A673 (cell line): ENCODE results near the gene RPTOR. TPM values are rescaled to one million over a fixed set of nuclear protein-coding genes. Genes with fewer than 3 reads are reported as not detected.

ENCODE experiments used
- BruUV-seq: library from RNA; stranded (reverse); fragments of 400-500 nt; replicated peaks from 2 replicates; lab custom pipeline; 2021; lab: Mats Ljungman, UMichigan
- CTCF ChIA-PET: fragments of 300-600 bp; sonication (Branson Sonifier 250); formaldehyde crosslinking; loops from one replicate; lab custom pipeline; 2022; ENCODE audit warnings: antibody characterized with exemption; lab: Charles Lee
- POLR2A ChIA-PET: fragments of 300-600 bp; sonication (Branson Sonifier 250); formaldehyde crosslinking; loops from one replicate; lab custom pipeline; 2022; ENCODE audit warnings: antibody characterized with exemption; ENCODE audit not compliant: low non-redundant PET; lab: Charles Lee
- DNase-seq: peaks from one replicate; pipeline ENCODE4 v3.0.0-alpha.2; 2015; ENCODE audit warnings: low spot score
- H3K27ac ChIP-seq: fragments of 200-600 bp; sonication (generic); 2 replicates; pipeline ENCODE4 v1.5.1; 2016; ENCODE audit warnings: mixed run types, low read depth, mild to moderate bottlenecking, mixed read lengths, antibody characterized with exemption, low read length; ENCODE audit not compliant: poor library complexity, severe bottlenecking
- H3K27me3 ChIP-seq: fragments of 200-600 bp; sonication (generic); replicated peaks from 2 replicates; pipeline ENCODE4 v1.6.1; 2017; ENCODE audit warnings: mixed run types, low read depth, mild to moderate bottlenecking, mixed read lengths, antibody characterized with exemption, low read length; ENCODE audit not compliant: insufficient read depth, poor library complexity
- H3K36me3 ChIP-seq: fragments of 200-600 bp; sonication (generic); 2 replicates; pipeline ENCODE4 v1.6.1; 2016; ENCODE audit warnings: mixed run types, mild to moderate bottlenecking, mixed read lengths, antibody characterized with exemption, low read length; ENCODE audit not compliant: insufficient read depth, poor library complexity, severe bottlenecking
- H3K4me1 ChIP-seq: fragments of 200-600 bp; sonication (generic); 2 replicates; pipeline ENCODE4 v1.6.1; 2017; ENCODE audit warnings: mixed run types, mild to moderate bottlenecking, mixed read lengths, antibody characterized with exemption, low read length; ENCODE audit not compliant: insufficient read depth, poor library complexity, severe bottlenecking
- H3K4me3 ChIP-seq: fragments of 200-600 bp; sonication (generic); 2 replicates; pipeline ENCODE4 v1.5.1; 2016; ENCODE audit warnings: low read depth, mixed run types, mild to moderate bottlenecking, mixed read lengths, low read length; ENCODE audit not compliant: poor library complexity, severe bottlenecking
- H3K9me3 ChIP-seq: fragments of 200-600 bp; sonication (generic); 2 replicates; pipeline ENCODE4 v1.6.1; 2016; ENCODE audit warnings: mixed run types, low read depth, mild to moderate bottlenecking, mixed read lengths, antibody characterized with exemption, low read length; ENCODE audit not compliant: poor library complexity, severe bottlenecking
- EZH2 ChIP-seq: fragments of 200-600 bp; sonication (generic); IDR thresholded peaks from 2 replicates; pipeline ENCODE4 v1.6.1; 2017; ENCODE audit warnings: borderline replicate concordance, low read depth, mild to moderate bottlenecking, mixed read lengths, antibody characterized with exemption, low read length; ENCODE audit not compliant: poor library complexity, severe bottlenecking
- intact Hi-C: fragments of 100-400 bp; cut with micrococcal nuclease; formaldehyde crosslinking; loops from one replicate; pipeline ENCODE4 v1.10.0; 2022; ENCODE audit not compliant: unreplicated experiment
- total RNA-seq: library from RNA; stranded (reverse); gene quantifications from 2 replicates; pipeline ENCODE4 v1.2.3, GENCODE V29; 2021
- TF ChIP-seq, protein P1 (sequence below): fragments of 300-800, 200-600 bp; sonication (generic); conservative IDR thresholded peaks from 2 replicates; pipeline ENCODE4 v1.5.1; 2017; ENCODE audit warnings: low read depth, mild to moderate bottlenecking, antibody characterized with exemption, low read length, moderate library complexity, mixed read lengths

RPTOR gene
- total RNA-seq, 1 experiment from 2014 or later: 55.2 TPM

DNA sequence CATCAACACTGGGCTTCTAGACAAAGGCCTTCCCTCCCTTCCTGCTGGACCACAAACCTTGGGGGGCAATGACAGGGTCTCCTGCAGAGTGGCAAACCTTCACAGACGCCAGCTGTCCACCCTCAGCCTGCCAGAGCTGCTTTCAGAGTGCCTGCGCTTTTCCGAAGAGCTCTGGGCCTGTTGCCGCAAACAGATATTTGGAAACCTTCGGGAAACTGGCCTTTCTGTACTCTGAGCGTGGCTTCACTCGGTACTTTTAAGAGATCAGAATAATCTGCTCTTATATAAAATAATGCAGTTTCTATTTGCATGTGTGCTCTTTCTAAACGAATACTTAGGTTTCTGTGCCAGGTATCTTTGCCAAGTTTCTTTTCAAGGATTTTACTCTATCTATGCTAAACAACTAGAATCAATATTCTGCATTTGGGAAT lies 294.9 kb downstream of the RPTOR start:
- H3K4me1 ChIP-seq: peaks cover 15% of the 10 kb centered on the region
- H3K27ac ChIP-seq: no peak overlapping the region
- H3K36me3 ChIP-seq: no peaks in the 10 kb centered on the region
- DNase-seq: no peak
- no TSS peak for BruUV-seq
- ChIA-PET POLR2A (no interaction called here), CTCF (no interaction called here)
- H3K27me3 ChIP-seq: no peaks in the 10 kb centered on the region
- intact Hi-C loops: no loop called here
- TF ChIP-seq EZH2: no peak
- TF ChIP-seq, protein P1, sequence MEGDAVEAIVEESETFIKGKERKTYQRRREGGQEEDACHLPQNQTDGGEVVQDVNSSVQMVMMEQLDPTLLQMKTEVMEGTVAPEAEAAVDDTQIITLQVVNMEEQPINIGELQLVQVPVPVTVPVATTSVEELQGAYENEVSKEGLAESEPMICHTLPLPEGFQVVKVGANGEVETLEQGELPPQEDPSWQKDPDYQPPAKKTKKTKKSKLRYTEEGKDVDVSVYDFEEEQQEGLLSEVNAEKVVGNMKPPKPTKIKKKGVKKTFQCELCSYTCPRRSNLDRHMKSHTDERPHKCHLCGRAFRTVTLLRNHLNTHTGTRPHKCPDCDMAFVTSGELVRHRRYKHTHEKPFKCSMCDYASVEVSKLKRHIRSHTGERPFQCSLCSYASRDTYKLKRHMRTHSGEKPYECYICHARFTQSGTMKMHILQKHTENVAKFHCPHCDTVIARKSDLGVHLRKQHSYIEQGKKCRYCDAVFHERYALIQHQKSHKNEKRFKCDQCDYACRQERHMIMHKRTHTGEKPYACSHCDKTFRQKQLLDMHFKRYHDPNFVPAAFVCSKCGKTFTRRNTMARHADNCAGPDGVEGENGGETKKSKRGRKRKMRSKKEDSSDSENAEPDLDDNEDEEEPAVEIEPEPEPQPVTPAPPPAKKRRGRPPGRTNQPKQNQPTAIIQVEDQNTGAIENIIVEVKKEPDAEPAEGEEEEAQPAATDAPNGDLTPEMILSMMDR: no peak
- H3K4me3 ChIP-seq: no peak overlapping the region
- no peaks in the 10 kb centered on the region for H3K9me3 ChIP-seq

DNA sequence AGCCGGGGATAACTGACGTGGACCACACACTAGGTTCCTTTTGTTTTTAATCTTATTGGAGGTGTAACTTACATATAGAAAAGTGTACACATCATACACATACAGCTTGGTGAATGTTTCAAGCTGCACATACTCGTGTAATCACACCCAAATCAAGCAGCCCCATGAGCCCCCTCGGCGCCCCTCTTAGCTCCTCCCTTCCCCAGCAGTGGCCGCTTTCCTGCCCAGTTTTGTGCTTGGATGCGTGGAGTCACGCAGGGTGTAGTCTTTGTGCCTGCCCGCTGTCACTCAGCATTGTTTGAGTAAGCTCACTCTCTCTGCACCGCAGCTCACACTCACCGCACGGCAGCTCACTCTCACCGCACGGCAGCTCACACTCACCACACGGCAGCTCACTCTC lies 295.3 kb downstream of the RPTOR start:
- intact Hi-C loops: no loop called here
- H3K4me3 ChIP-seq: no peak overlapping the region
- TF ChIP-seq, protein P1: no peak
- no peak for TF ChIP-seq EZH2
- no TSS peak for BruUV-seq
- CTCF ChIA-PET: no interaction called here
- no peaks in the 10 kb centered on the region for H3K27me3 ChIP-seq
- H3K9me3 ChIP-seq: no peaks in the 10 kb centered on the region
- DNase-seq: no peak
- H3K27ac ChIP-seq: no peak overlapping the region
- peaks cover 17% of the 10 kb centered on the region for H3K4me1 ChIP-seq
- no peaks in the 10 kb centered on the region for H3K36me3 ChIP-seq
- POLR2A ChIA-PET: no interaction called here

GRCh38 chr17:80842456-80843013 lies 297.9 kb downstream of the RPTOR start:
- Histone ChIP-seq H3K4me3 (no peak overlapping the region), H3K4me1 (peaks cover 19% of the 10 kb centered on the region), H3K36me3 (peaks cover 2% of the 10 kb centered on the region), H3K9me3 (no peaks in the 10 kb centered on the region), H3K27me3 (no peaks in the 10 kb centered on the region), H3K27ac (no peak overlapping the region)
- no peak for TF ChIP-seq EZH2
- TF ChIP-seq, protein P1: no peak
- no peak for DNase-seq
- POLR2A ChIA-PET: interaction anchor here (0.5 kb wide), 1 partner anchor 15 kb away, joined by 6 read pairs; no protein-coding TSS in a partner anchor
- BruUV-seq: no TSS peak
- CTCF ChIA-PET: no interaction called here
- intact Hi-C loops: no loop called here
